CD1c-positive myeloid dendritic cell (primary cell): ENCODE data around the gene KCNQ2.
A peak's percentile ranks its signal among the peaks of the same experiment; 100 is the strongest.

ENCODE experiments used
- DNase-seq: peaks from one replicate; pipeline ENCODE4 v3.0.0-alpha.2; 2016; ENCODE audit errors: extremely low spot score

Gene KCNQ2

GRCh38 chr20:63454731-63455567 is 17.5 kb downstream of the KCNQ2 start:
- DNase-seq: no peak

- DNase-seq: no peak
Observed at GRCh38 chr20:63452821-63453523, 19.5 kb downstream of the KCNQ2 start.

- DNase-seq: no peak
Observed at GRCh38 chr20:63452341-63452740, 20.1 kb downstream of the KCNQ2 start.

GRCh38 chr20:63451821-63452220 is 20.6 kb downstream of the KCNQ2 start:
- no peak for DNase-seq

- no peak for DNase-seq
Observed at GRCh38 chr20:63449796-63450730, 22.4 kb downstream of the KCNQ2 start.

GRCh38 chr20:63449025-63449424 is 23.4 kb downstream of the KCNQ2 start:
- no peak for DNase-seq

GRCh38 chr20:63448031-63448430 is 24.4 kb downstream of the KCNQ2 start:
- DNase-seq: no peak

GRCh38 chr20:63447320-63447719 is 25.1 kb downstream of the KCNQ2 start:
- no peak for DNase-seq

GRCh38 chr20:63446216-63447024 is 26.0 kb downstream of the KCNQ2 start:
- DNase-seq: no peak

- no peak for DNase-seq
Observed at GRCh38 chr20:63445075-63445734, 27.2 kb downstream of the KCNQ2 start.

GRCh38 chr20:63444548-63444947 is 27.9 kb downstream of the KCNQ2 start:
- DNase-seq: no peak

- DNase-seq: no peak
Observed at GRCh38 chr20:63443606-63444395, 28.7 kb downstream of the KCNQ2 start.

- peak; percentile 51 for DNase-seq
Observed at GRCh38 chr20:63442100-63442493, 30.4 kb downstream of the KCNQ2 start.

- peak; percentile 21 for DNase-seq
Observed at GRCh38 chr20:63441136-63442099, 31.0 kb downstream of the KCNQ2 start.

GRCh38 chr20:63440366-63440955 is 32.0 kb downstream of the KCNQ2 start:
- DNase-seq: no peak

GRCh38 chr20:63439866-63440265 is 32.6 kb downstream of the KCNQ2 start:
- no peak for DNase-seq

- no peak for DNase-seq
Observed at GRCh38 chr20:63438121-63438520, 34.3 kb downstream of the KCNQ2 start.

GRCh38 chr20:63435552-63435951 is 36.9 kb downstream of the KCNQ2 start:
- no peak for DNase-seq
